Heart left ventricle (tissue), 16 donors: Measurements from ENCODE around the gene KEAP1. TPM values are rescaled to one million over a fixed set of nuclear protein-coding genes. Genes with fewer than 3 reads are reported as not detected.

Experiments used
- ATAC-seq, 4 donors: fragments of 200-7000 bp; cut with Tn5 transposase; one replicate each; pipeline ENCODE4 v1.9.1; 2020 to 2022; ENCODE audit warnings: moderate library complexity in 4 of 4, mild to moderate bottlenecking in 3 of 4, moderate number of reproducible peaks in 1 of 4
- DNase-seq, 5 donors: peaks; one replicate each; pipeline ENCODE4 v3.0.0-alpha.2; 2020
- H3K27ac ChIP-seq, 12 donors: fragments of 200-600 bp; sonication (generic) in 4 of 12; one replicate each; pipeline versions ENCODE4 v1.5.0 to v1.8.0; 2016 to 2022; ENCODE audit warnings: mild to moderate bottlenecking in 2 of 12
- H3K27me3 ChIP-seq, 9 donors: fragments of 200-600 bp; sonication (generic) in 2 of 9; one replicate each; pipeline versions ENCODE4 v1.5.1 to v1.8.0; 2016 to 2022; ENCODE audit warnings: mild to moderate bottlenecking in 3 of 9
- H3K36me3 ChIP-seq, 9 donors: fragments of 200-600 bp; sonication (generic) in 2 of 9; one replicate each; pipeline versions ENCODE4 v1.5.0 to v1.8.0; 2018 to 2022; ENCODE audit warnings: mild to moderate bottlenecking in 2 of 9
- H3K4me1 ChIP-seq, 12 donors: fragments of 200-600 bp; sonication (generic) in 4 of 12; one replicate each; pipeline versions ENCODE4 v1.5.0 to v1.8.0; 2016 to 2022; ENCODE audit warnings: mild to moderate bottlenecking in 3 of 12
- H3K4me3 ChIP-seq, 12 donors: fragments of 200-600 bp; sonication (generic) in 4 of 12; one replicate each; pipeline versions ENCODE4 v1.5.0 to v1.8.0; 2017 to 2022; ENCODE audit warnings: mild to moderate bottlenecking in 9 of 12, moderate library complexity in 4 of 12
- H3K9me3 ChIP-seq, 12 donors: fragments of 200-600 bp; sonication (generic) in 4 of 12; one replicate each; pipeline versions ENCODE4 v1.5.0 to v1.8.0; 2016 to 2022; ENCODE audit warnings: mild to moderate bottlenecking in 1 of 12
- CTCF ChIP-seq, 12 donors: fragments of 200-600 bp; sonication (generic) in 4 of 12; IDR thresholded peaks; one replicate each; pipeline versions ENCODE4 v1.5.0 to v1.8.0; 2018 to 2022; ENCODE audit warnings: antibody characterized with exemption in 12 of 12, mild to moderate bottlenecking in 5 of 12
- POLR2A ChIP-seq, 2 donors: fragments of 450-650 bp; IDR thresholded peaks; one replicate each; pipeline ENCODE4 v1.6.1; 2017; ENCODE audit warnings: antibody characterized with exemption in 2 of 2, mild to moderate bottlenecking in 2 of 2, moderate library complexity in 2 of 2
- WGBS, 4 donors: extraction: QIAGEN DNeasy Blood & Tissue Kit in 2 of 4; methylation state at CpG; one replicate each; pipeline versions ENCODE4 v1.1.5 to v1.1.7; 2013 to 2018; 5-methylcytosine and 5-hydroxymethylcytosine counted together
- intact Hi-C, 10 donors: fragments of 100-400 bp; cut with DNase I; formaldehyde crosslinking; loops; one replicate each; pipeline versions ENCODE4 v1.11.1 to v1.14.2; 2022
- microRNA counts, 2 donors: library from miRNA; unstranded; fragments of <30 nt; microRNA quantifications; one replicate each; lab custom pipeline; 2016
- microRNA-seq, 4 donors: library from miRNA; unstranded; fragments of <30 nt; microRNA quantifications; one replicate each; pipeline versions ENCODE4 to v1.2.0, GENCODE V29; 2017 to 2020
- polyA plus RNA-seq, 2 donors: library from polyadenylated mRNA; stranded (reverse); fragments of 200-250 nt; gene quantifications; one replicate each; pipeline ENCODE4 v1.2.3, GENCODE V29; 2013
- total RNA-seq, 9 donors: library from RNA; depleted of rRNA in 2 of 9; stranded (reverse); fragments of >200 nt in 2 of 9; fragmentation: NEBNext Ultra II Directional in 3 of 9; extraction: Animal tissue kit (Norgen Biotek cat#: 25700) in 3 of 9; gene quantifications; one replicate each; pipeline versions ENCODE4 v1.1.0 to v1.2.4, GENCODE V29; 2016 to 2023
- donor health status: ischemic (EF 13 %, LVEDD 7.1; RV severe dilation, severe dysfunction).
- donor health status: healthy with polysubstance abuse.
- donor health status: DM: no; HTN: yes; CAD: no.
- donor health status: DM: no; HTN: no; CAD: no.
- donor health status: ischemic (EF 25% LVEDD 6.9; RV normal size, moderate dysfunction).
- donor health status: ischemic (EF 25% LVEDD 5.7; RV mildly dilated, moderate dysfunction).
- donor health status: healthy.
- donor health status: DM: yes; HTN: yes; CAD: no.
- donor health status: ischemic (EF 35%, LVEDD 5.7; RV mildly dilated, moderate dysfunction).
- donor health status: nonischemic (EF 11% LVEDD 7.7; RV severe dilation, severe dysfunction).
- donor health status: DM: yes; HTN: yes; CAD: no.
- donor health status: PGD.
- donor health status: ischemic (EF 29% LVEDD 5.4; RV normal size, mild dysfunction).
- donor health status: nonischemic (EF 23%, LVEDD 6.1; RV moderate dilation, normal function).

The KEAP1 gene
- total and polyA plus RNA-seq, 11 donors = 52.8 to 94.2 (median 67.6) TPM

- H3K27me3 ChIP-seq = no peaks in the 10 kb centered on the region
- intact Hi-C loops = no loop called here
- peaks cover 0 to 50% (median 21%) of the 10 kb centered on the region in 9 donors for H3K36me3 ChIP-seq
- ATAC-seq (no peak), DNase-seq (no peak)
- 89 to 93% (median 91%) methylated on average over 8 to 14 of the region's 14 CpGs for WGBS, 4 donors
- H3K27ac ChIP-seq = no peak overlapping the region
- H3K9me3 ChIP-seq = no peaks in the 10 kb centered on the region
- H3K4me1 ChIP-seq = no peaks in the 10 kb centered on the region
- H3K4me3 ChIP-seq = no peak overlapping the region
- no peak for TF ChIP-seq POLR2A (IDR thresholded peaks at IDR 0.05)
These were observed 52.8 kb downstream of the KEAP1 start for GRCh38 chr19:10450191-10450852.

GRCh38 chr19:10449037-10449436 is 54.1 kb downstream of the KEAP1 start:
- no peak for TF ChIP-seq POLR2A (IDR thresholded peaks at IDR 0.05)
- TF ChIP-seq CTCF (IDR thresholded peaks at IDR 0.05) = no peak
- WGBS, 4 donors = 89 to 97% (median 96%) methylated on average over 7 of the region's 7 CpGs
- DNase-seq = no peak
- no peak for ATAC-seq
- Histone ChIP-seq H3K9me3 (no peaks in the 10 kb centered on the region), H3K4me3 (no peak overlapping the region), H3K4me1 (no peaks in the 10 kb centered on the region), H3K36me3 (peaks cover 0 to 41% (median 21%) of the 10 kb centered on the region in 9 donors), H3K27me3 (no peaks in the 10 kb centered on the region), H3K27ac (no peak overlapping the region)
- intact Hi-C loops = no loop called here

- Histone ChIP-seq H3K27me3 (no peaks in the 10 kb centered on the region), H3K4me3 (no peak overlapping the region), H3K36me3 (peaks cover 0 to 19% (median 2%) of the 10 kb centered on the region in 9 donors), H3K9me3 (no peaks in the 10 kb centered on the region), H3K27ac (no peak overlapping the region), H3K4me1 (no peaks in the 10 kb centered on the region)
- DNase-seq = no peak
- ATAC-seq = no peak
- intact Hi-C loops = no loop called here
- WGBS, 4 donors = 93 to 97% (median 95%) methylated on average over 3 of the region's 3 CpGs
- TF ChIP-seq POLR2A (IDR thresholded peaks at IDR 0.05) = no peak
- TF ChIP-seq CTCF (IDR thresholded peaks at IDR 0.05) = no peak
These were observed 60.5 kb downstream of the KEAP1 start for GRCh38 chr19:10442698-10443097.

GRCh38 chr19:10439588-10439987 is 63.6 kb downstream of the KEAP1 start:
- H3K27me3 ChIP-seq = no peaks in the 10 kb centered on the region
- peaks cover 0 to 13% (median 0%) of the 10 kb centered on the region in 9 donors for H3K36me3 ChIP-seq
- H3K4me1 ChIP-seq = no peaks in the 10 kb centered on the region
- no peak overlapping the region for H3K4me3 ChIP-seq
- no peaks in the 10 kb centered on the region for H3K9me3 ChIP-seq
- intact Hi-C loops = no loop called here
- ATAC-seq = no peak
- WGBS, 4 donors = 80 to 86% (median 85%) methylated on average over 5 of the region's 5 CpGs
- TF ChIP-seq CTCF (IDR thresholded peaks at IDR 0.05) (no peak), POLR2A (IDR thresholded peaks at IDR 0.05) (no peak)
- H3K27ac ChIP-seq = no peak overlapping the region
- DNase-seq = no peak

MicroRNAs encoded within 50 kb of the gene (microRNA counts, 767-probe panel; counts per million panel counts)
- 1,120 to 1,798 counts per million in 2 donors for microRNA hsa-miR-1238 (lab: Ali Mortazavi, UCI)

Small RNA genes lying within 50 kb of the gene (microRNA-seq; reads per million reads assigned to microRNA genes)
- gene MIR1238 = 0 to 0.62 (median 0.13) reads per million in 4 donors

Other genes with a start within 250 kb of the KEAP1 start
- 10 to 100 TPM in 5 of 9 donors, 1 to 10 TPM in 4; 6.0 to 87.6 (median 10.9) TPM for gene ICAM1, start 232.2 kb downstream of the KEAP1 start, total RNA-seq
- 1 to 10 TPM; 6.1 to 9.7 TPM for gene ICAM1, start 232.2 kb downstream of the KEAP1 start, polyA plus RNA-seq
- gene ICAM4, start 216.4 kb downstream of the KEAP1 start, total RNA-seq = 1 to 10 TPM in 2 of 9 donors, under 1 TPM in 4, not detected in 3; 0.21 to 1.2 (median 0.67) TPM
- gene ICAM4, start 216.4 kb downstream of the KEAP1 start, polyA plus RNA-seq = under 1 TPM; 0.33 to 0.57 TPM
- gene ICAM5, start 213.4 kb downstream of the KEAP1 start, total RNA-seq = under 1 TPM in 7 of 9 donors, not detected in 2; 0.19 to 0.98 (median 0.34) TPM
- gene ICAM5, start 213.4 kb downstream of the KEAP1 start, polyA plus RNA-seq = under 1 TPM; 0.11 to 0.35 TPM
- 1 to 10 TPM in 4 of 9 donors, under 1 TPM in 5; 0.16 to 2.2 (median 0.83) TPM for gene ZGLP1, start 193.5 kb downstream of the KEAP1 start, total RNA-seq
- gene ZGLP1, start 193.5 kb downstream of the KEAP1 start, polyA plus RNA-seq = 1 to 10 TPM; 1.1 TPM
- 10 to 100 TPM; 12.8 to 22.0 (median 16.6) TPM for gene FDX2, start 187.3 kb downstream of the KEAP1 start, total RNA-seq
- 10 to 100 TPM; 32.7 to 37.3 TPM for gene FDX2, start 187.3 kb downstream of the KEAP1 start, polyA plus RNA-seq
- 10 to 100 TPM; 11.5 to 22.5 (median 14.0) TPM for gene RAVER1, start 169.8 kb downstream of the KEAP1 start, total RNA-seq
- 10 to 100 TPM in 1 of 2 donors, 1 to 10 TPM in 1; 5.9 to 17.2 TPM for gene RAVER1, start 169.8 kb downstream of the KEAP1 start, polyA plus RNA-seq
- 10 to 100 TPM in 8 of 9 donors, 1 to 10 TPM in 1; 5.6 to 24.9 (median 18.3) TPM for gene ICAM3, start 163.7 kb downstream of the KEAP1 start, total RNA-seq
- gene ICAM3, start 163.7 kb downstream of the KEAP1 start, polyA plus RNA-seq = 10 to 100 TPM in 1 of 2 donors, 1 to 10 TPM in 1; 8.6 to 15.5 TPM
- 10 to 100 TPM; 37.7 to 86.3 (median 55.3) TPM for gene TYK2, start 122.8 kb downstream of the KEAP1 start, total RNA-seq
- gene TYK2, start 122.8 kb downstream of the KEAP1 start, polyA plus RNA-seq = 100 to 1,000 TPM in 1 of 2 donors, 10 to 100 TPM in 1; 71.7 to 100 TPM
- 100 to 1,000 TPM; 108 to 189 (median 138) TPM for gene CDC37, start 99.8 kb downstream of the KEAP1 start, total RNA-seq
- 100 to 1,000 TPM; 199 to 282 TPM for gene CDC37, start 99.8 kb downstream of the KEAP1 start, polyA plus RNA-seq
- gene PDE4A, start 82.8 kb downstream of the KEAP1 start, total RNA-seq = 10 to 100 TPM in 8 of 9 donors, 1 to 10 TPM in 1; 9.3 to 33.3 (median 17.3) TPM
- gene PDE4A, start 82.8 kb downstream of the KEAP1 start, polyA plus RNA-seq = 10 to 100 TPM in 1 of 2 donors, 1 to 10 TPM in 1; 5.2 to 11.2 TPM
- 1 to 10 TPM in 1 of 9 donors, under 1 TPM in 5, not detected in 3; 0.23 to 1.7 (median 0.32) TPM for gene S1PR5, start 14.1 kb upstream of the KEAP1 start, total RNA-seq
- gene S1PR5, start 14.1 kb upstream of the KEAP1 start, polyA plus RNA-seq = under 1 TPM in 1 of 2 donors, not detected in 1; 0.10 TPM
- 10 to 100 TPM; 47.3 to 76.1 (median 55.3) TPM for gene ATG4D, start 40.5 kb upstream of the KEAP1 start, total RNA-seq
- gene ATG4D, start 40.5 kb upstream of the KEAP1 start, polyA plus RNA-seq = 10 to 100 TPM; 55.9 to 83.5 TPM
- 10 to 100 TPM in 6 of 9 donors, 1 to 10 TPM in 3; 6.7 to 13.0 (median 10.4) TPM for gene KRI1, start 62.7 kb upstream of the KEAP1 start, total RNA-seq
- gene KRI1, start 62.7 kb upstream of the KEAP1 start, polyA plus RNA-seq = 10 to 100 TPM in 1 of 2 donors, 1 to 10 TPM in 1; 9.8 to 15.0 TPM
- gene CDKN2D, start 65.6 kb upstream of the KEAP1 start, total RNA-seq = 10 to 100 TPM in 6 of 9 donors, 1 to 10 TPM in 3; 6.8 to 19.9 (median 11.8) TPM
- gene CDKN2D, start 65.6 kb upstream of the KEAP1 start, polyA plus RNA-seq = 10 to 100 TPM; 11.1 to 28.0 TPM
- gene AP1M2, start 84.0 kb upstream of the KEAP1 start, total RNA-seq = 1 to 10 TPM in 1 of 9 donors, not detected in 8; 3.6 TPM
- not detected for gene AP1M2, start 84.0 kb upstream of the KEAP1 start, polyA plus RNA-seq
- gene SLC44A2, start 122.2 kb upstream of the KEAP1 start, total RNA-seq = 100 to 1,000 TPM in 2 of 9 donors, 10 to 100 TPM in 7; 63.8 to 130 (median 91.9) TPM
- gene SLC44A2, start 122.2 kb upstream of the KEAP1 start, polyA plus RNA-seq = 10 to 100 TPM; 43.1 to 66.3 TPM
- 100 to 1,000 TPM in 7 of 9 donors, 10 to 100 TPM in 2; 45.7 to 140 (median 118) TPM for gene ILF3, start 151.0 kb upstream of the KEAP1 start, total RNA-seq
- gene ILF3, start 151.0 kb upstream of the KEAP1 start, polyA plus RNA-seq = 10 to 100 TPM; 62.1 to 94.4 TPM
- gene QTRT1, start 198.1 kb upstream of the KEAP1 start, total RNA-seq = 10 to 100 TPM; 16.6 to 31.8 (median 25.7) TPM
- 10 to 100 TPM; 32.1 to 46.6 TPM for gene QTRT1, start 198.1 kb upstream of the KEAP1 start, polyA plus RNA-seq
- 100 to 1,000 TPM in 8 of 9 donors, 10 to 100 TPM in 1; 98.9 to 204 (median 137) TPM for gene DNM2, start 214.7 kb upstream of the KEAP1 start, total RNA-seq
- 100 to 1,000 TPM in 1 of 2 donors, 10 to 100 TPM in 1; 98.9 to 118 TPM for gene DNM2, start 214.7 kb upstream of the KEAP1 start, polyA plus RNA-seq